Erythroblast (primary cell): ENCODE measurements around the gene NAT8L.

Experiments used
- GATA1 ChIP-seq: IDR thresholded peaks from 2 replicates; pipeline ENCODE4 v1.6.1; 2011; ENCODE audit warnings: low read depth, mild to moderate bottlenecking, control low read depth, low read length, moderate library complexity
- POLR2A ChIP-seq: IDR thresholded peaks from 2 replicates; pipeline ENCODE4 v1.6.1; 2011; ENCODE audit warnings: mild to moderate bottlenecking, low read length

DNA sequence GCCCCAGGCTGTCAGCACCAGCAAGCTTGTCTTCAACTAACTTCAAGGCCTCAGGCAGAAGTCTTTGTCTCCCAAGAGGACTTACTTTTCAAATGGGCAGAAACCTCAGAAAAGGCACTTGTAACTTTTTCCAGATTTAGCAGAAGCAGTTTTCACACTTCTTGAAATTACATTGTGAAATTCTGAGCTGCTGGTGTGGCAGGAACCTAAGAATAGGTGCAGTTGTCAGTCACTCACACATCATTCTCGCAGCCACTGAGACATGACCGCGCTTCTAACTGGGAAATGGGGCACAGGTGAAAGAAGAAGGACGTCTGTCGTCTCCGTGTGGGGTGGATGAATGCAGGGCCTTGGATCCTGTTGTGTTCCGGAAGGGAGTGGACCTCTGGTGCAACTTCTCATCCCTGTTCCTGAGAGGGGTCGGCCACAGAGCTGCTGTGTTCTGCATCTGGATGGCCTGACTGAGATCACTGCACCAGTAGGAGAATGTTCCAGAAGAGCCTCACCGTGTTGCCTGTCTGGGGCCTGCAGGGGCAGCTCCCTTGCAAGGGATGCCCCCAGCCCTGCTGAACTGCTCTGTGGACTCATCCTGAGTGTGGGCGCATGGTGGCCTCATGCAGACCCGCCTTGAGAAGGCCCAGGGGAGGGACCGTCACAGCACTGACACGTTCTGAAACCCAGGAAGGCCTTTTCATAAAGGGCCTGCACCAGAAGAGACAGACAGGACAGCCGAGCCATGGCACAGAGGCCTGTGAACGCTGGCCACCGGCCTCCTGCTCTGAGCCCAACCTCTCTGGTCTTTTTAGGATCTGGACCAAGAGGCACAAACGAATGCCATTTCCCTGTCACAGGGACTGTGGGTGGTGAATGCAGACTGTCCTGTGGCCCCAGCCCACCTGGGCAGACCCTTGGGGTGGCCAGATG lies 18.7 kb downstream of the NAT8L start:
- no peak for TF ChIP-seq POLR2A
- no peak for TF ChIP-seq GATA1
